MM.1S (cell line): ENCODE results near the gene A4GALT.

ENCODE experiments used
- DNase-seq: peaks from one replicate; pipeline ENCODE4 v3.0.0-alpha.2; 2015
- H2AFZ ChIP-seq: fragments of 300-600 bp; sonication (generic); 2 replicates; pipeline ENCODE4 v1.6.0; 2016; ENCODE audit warnings: antibody characterized with exemption, low read length
- H3F3A ChIP-seq: fragments of 300-600 bp; sonication (generic); 2 replicates; pipeline ENCODE4 v1.6.1; 2016; ENCODE audit warnings: mild to moderate bottlenecking, antibody characterized with exemption, low read length, moderate library complexity, mixed read lengths; ENCODE audit not compliant: insufficient read depth
- H3K27ac ChIP-seq: fragments of 300-600 bp; sonication (generic); 2 replicates; pipeline ENCODE4 v1.5.1; 2016; ENCODE audit warnings: mild to moderate bottlenecking, low read length
- H3K27me3 ChIP-seq: fragments of 300-600 bp; sonication (generic); replicated peaks from 2 replicates; pipeline ENCODE4 v1.6.0; 2016; ENCODE audit warnings: low read length; ENCODE audit not compliant: insufficient read depth
- H3K36me3 ChIP-seq: fragments of 300-600 bp; sonication (generic); replicated peaks from 2 replicates; pipeline ENCODE4 v1.6.1; 2016; ENCODE audit warnings: mild to moderate bottlenecking, low read length, mixed read lengths; ENCODE audit not compliant: insufficient read depth
- H3K4me1 ChIP-seq: fragments of 300-600 bp; sonication (generic); 2 replicates; pipeline ENCODE4 v1.6.1; 2016; ENCODE audit warnings: low read length, mixed read lengths
- H3K4me2 ChIP-seq: fragments of 300-600 bp; sonication (generic); 2 replicates; pipeline ENCODE4 v1.6.0; 2016; ENCODE audit warnings: low read depth, low read length
- H3K4me3 ChIP-seq: fragments of 300-600 bp; sonication (generic); 2 replicates; pipeline ENCODE4 v1.5.1; 2016; ENCODE audit warnings: low read length, mixed read lengths
- H3K79me2 ChIP-seq: fragments of 300-600 bp; sonication (generic); 2 replicates; pipeline ENCODE4 v1.6.1; 2016; ENCODE audit warnings: mixed run types, low read length, mixed read lengths
- H3K9ac ChIP-seq: fragments of 300-600 bp; sonication (generic); 2 replicates; pipeline ENCODE4 v1.6.1; 2016; ENCODE audit warnings: low read length, mixed read lengths
- H3K9me2 ChIP-seq: fragments of 300-600 bp; sonication (generic); replicated peaks from 2 replicates; pipeline ENCODE4 v1.6.1; 2016; ENCODE audit warnings: mild to moderate bottlenecking, low read length, mixed read lengths; ENCODE audit not compliant: insufficient read depth
- H3K9me3 ChIP-seq: fragments of 300-600 bp; sonication (generic); replicated peaks from 2 replicates; pipeline ENCODE4 v1.6.1; 2016; ENCODE audit warnings: mild to moderate bottlenecking, low read length, mixed read lengths; ENCODE audit not compliant: insufficient read depth
- H4K20me1 ChIP-seq: fragments of 300-600 bp; sonication (generic); 2 replicates; pipeline ENCODE4 v1.6.1; 2016; ENCODE audit warnings: mild to moderate bottlenecking, low read length, moderate library complexity, mixed read lengths; ENCODE audit not compliant: insufficient read depth
- EZH2 ChIP-seq: fragments of 300-600 bp; sonication (generic); optimal IDR thresholded peaks from 2 replicates; pipeline ENCODE3; 2017; ENCODE audit warnings: low read depth, mild to moderate bottlenecking, antibody characterized with exemption, low read length, mixed read lengths
- EZH2phosphoT487 ChIP-seq: fragments of 300-600 bp; sonication (generic); IDR thresholded peaks from 2 replicates; pipeline ENCODE4 v1.6.1; 2018; ENCODE audit warnings: antibody characterized with exemption, low read length
- TF ChIP-seq, protein P1 (sequence below): fragments of 300-600 bp; sonication (generic); IDR thresholded peaks from 2 replicates; pipeline ENCODE4 v1.5.1; 2016; ENCODE audit warnings: antibody characterized with exemption, low read length, mixed read lengths

Gene A4GALT

DNA sequence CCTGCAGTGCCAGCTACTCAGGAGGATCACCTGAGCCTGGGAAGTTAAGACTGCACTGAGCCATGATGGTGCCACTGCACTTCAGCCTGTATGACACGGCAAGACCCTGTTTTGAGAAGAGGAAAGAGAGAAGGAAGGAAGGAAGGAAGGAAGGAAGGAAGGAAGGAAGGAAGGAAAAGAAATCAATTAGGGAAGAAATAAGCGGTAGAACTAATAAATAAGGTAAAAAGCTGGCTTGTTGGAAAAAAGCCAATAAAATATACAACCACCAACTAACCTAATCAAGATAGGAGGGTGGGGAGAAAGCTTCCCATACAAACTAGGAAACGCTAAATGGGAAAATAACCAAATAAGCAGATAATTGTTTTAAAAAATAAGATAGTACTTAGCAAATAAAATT, 12.3 kb downstream of the A4GALT start:
- DNase-seq: no peak
- Histone ChIP-seq H3K4me1 (no peaks in the 10 kb centered on the region), H3K4me3 (no peak overlapping the region), H3K27ac (no peak overlapping the region), H3K9ac (no peak overlapping the region), H3K79me2 (no peaks in the 10 kb centered on the region), H3K9me2 (no peaks in the 10 kb centered on the region), H3K27me3 (no peaks in the 10 kb centered on the region), H3K4me2 (no peak overlapping the region), H3K36me3 (no peaks in the 10 kb centered on the region), H3K9me3 (no peaks in the 10 kb centered on the region), H3F3A (no peaks in the 10 kb centered on the region), H4K20me1 (no peaks in the 10 kb centered on the region), H2AFZ (no peak overlapping the region)
- TF ChIP-seq EZH2 (no peak), EZH2phosphoT487 (no peak)
- TF ChIP-seq, protein P1, sequence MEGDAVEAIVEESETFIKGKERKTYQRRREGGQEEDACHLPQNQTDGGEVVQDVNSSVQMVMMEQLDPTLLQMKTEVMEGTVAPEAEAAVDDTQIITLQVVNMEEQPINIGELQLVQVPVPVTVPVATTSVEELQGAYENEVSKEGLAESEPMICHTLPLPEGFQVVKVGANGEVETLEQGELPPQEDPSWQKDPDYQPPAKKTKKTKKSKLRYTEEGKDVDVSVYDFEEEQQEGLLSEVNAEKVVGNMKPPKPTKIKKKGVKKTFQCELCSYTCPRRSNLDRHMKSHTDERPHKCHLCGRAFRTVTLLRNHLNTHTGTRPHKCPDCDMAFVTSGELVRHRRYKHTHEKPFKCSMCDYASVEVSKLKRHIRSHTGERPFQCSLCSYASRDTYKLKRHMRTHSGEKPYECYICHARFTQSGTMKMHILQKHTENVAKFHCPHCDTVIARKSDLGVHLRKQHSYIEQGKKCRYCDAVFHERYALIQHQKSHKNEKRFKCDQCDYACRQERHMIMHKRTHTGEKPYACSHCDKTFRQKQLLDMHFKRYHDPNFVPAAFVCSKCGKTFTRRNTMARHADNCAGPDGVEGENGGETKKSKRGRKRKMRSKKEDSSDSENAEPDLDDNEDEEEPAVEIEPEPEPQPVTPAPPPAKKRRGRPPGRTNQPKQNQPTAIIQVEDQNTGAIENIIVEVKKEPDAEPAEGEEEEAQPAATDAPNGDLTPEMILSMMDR: no peak

DNA sequence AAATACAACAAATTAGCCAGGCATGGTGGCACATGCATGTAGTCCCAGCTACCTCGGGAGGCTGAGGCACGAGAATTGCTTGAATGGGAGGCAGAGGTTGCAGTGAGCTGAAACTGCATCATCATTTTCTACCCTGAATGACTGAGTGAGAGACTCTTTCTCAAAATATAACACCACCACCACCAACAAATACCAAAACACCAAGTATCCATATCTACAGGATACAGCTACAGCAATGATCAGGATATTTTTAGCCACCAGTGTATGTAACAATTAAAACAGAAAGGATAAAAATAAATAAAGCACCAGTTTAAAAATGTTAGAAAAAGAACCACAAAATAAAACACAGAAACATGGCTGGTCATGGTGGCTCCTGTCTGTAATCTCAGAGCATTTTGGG, 13.2 kb downstream of the A4GALT start:
- Histone ChIP-seq H3K4me2 (no peak overlapping the region), H3K27me3 (no peaks in the 10 kb centered on the region)
- no peak for TF ChIP-seq EZH2phosphoT487
- TF ChIP-seq, protein P1: no peak
- TF ChIP-seq EZH2: no peak

DNA sequence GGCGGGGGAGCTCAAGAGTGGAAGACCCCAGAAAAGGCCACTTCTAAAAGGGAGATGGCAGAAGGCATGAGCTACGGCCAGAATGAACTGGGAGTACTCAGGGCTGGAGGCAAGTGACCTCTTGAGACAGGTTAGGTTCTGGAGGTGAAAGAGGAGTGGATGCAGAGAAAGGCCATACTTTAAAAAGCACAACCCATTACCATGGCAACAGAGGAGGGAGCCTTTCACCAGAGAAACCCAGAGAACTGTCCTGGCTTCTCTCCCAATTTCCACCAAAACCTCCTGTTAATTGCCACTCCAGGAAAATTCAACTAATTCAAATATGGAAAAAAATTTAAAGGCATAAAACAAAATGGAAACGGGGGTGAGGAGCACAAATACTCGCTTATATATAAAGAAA, 15.8 kb downstream of the A4GALT start:
- no peak overlapping the region for H3K4me2 ChIP-seq
- no peak for DNase-seq
- H3K9me2 ChIP-seq: no peaks in the 10 kb centered on the region
- no peaks in the 10 kb centered on the region for H3F3A ChIP-seq
- no peaks in the 10 kb centered on the region for H4K20me1 ChIP-seq
- no peak overlapping the region for H3K27ac ChIP-seq
- H3K79me2 ChIP-seq: no peaks in the 10 kb centered on the region
- no peaks in the 10 kb centered on the region for H3K4me1 ChIP-seq
- no peaks in the 10 kb centered on the region for H3K36me3 ChIP-seq
- no peaks in the 10 kb centered on the region for H3K9me3 ChIP-seq
- no peaks in the 10 kb centered on the region for H3K27me3 ChIP-seq
- no peak overlapping the region for H3K4me3 ChIP-seq
- no peak overlapping the region for H3K9ac ChIP-seq
- TF ChIP-seq EZH2 (no peak), EZH2phosphoT487 (no peak)
- TF ChIP-seq, protein P1: no peak
- H2AFZ ChIP-seq: no peak overlapping the region

More for the DNA sequence above, 13.2 kb downstream of the A4GALT start:
- Histone ChIP-seq H3K27ac (no peak overlapping the region), H3K4me3 (no peak overlapping the region), H3K9ac (no peak overlapping the region), H4K20me1 (no peaks in the 10 kb centered on the region), H3K36me3 (no peaks in the 10 kb centered on the region), H3F3A (no peaks in the 10 kb centered on the region), H2AFZ (no peak overlapping the region), H3K4me1 (no peaks in the 10 kb centered on the region), H3K9me2 (no peaks in the 10 kb centered on the region), H3K79me2 (no peaks in the 10 kb centered on the region), H3K9me3 (no peaks in the 10 kb centered on the region)
- no peak for DNase-seq
